Liver (tissue), 9 donors: ENCODE data around the gene COX4I1. TPM values are rescaled to one million over a fixed set of nuclear protein-coding genes. Genes with fewer than 3 reads are reported as not detected.
"Not testable (repeated sequence)": the region's sequence is repeated elsewhere in the genome, so short reads cannot be mapped to it uniquely, and the experiment has no call there.

Source experiments
- DNase-seq: peaks from one replicate; pipeline ENCODE4 v3.0.0-alpha.2; 2017; ENCODE audit warnings: low spot score
- H3K27ac ChIP-seq, 2 donors: one replicate each; pipeline ENCODE4 v1.7.0; 2013; ENCODE audit warnings: inconsistent platforms in 2 of 2, low read length in 2 of 2, control low read depth in 1 of 2, low read depth in 1 of 2, mild to moderate bottlenecking in 1 of 2
- H3K27me3 ChIP-seq, 4 donors: one replicate each; pipeline versions ENCODE4 v1.6.1 to v1.7.0; 2013; ENCODE audit warnings: low read length in 3 of 4, inconsistent platforms in 1 of 4, mild to moderate bottlenecking in 1 of 4, moderate library complexity in 1 of 4; ENCODE audit not compliant: control insufficient read depth in 4 of 4, insufficient read depth in 4 of 4
- H3K36me3 ChIP-seq, 4 donors: one replicate each; pipeline versions ENCODE4 v1.6.1 to v1.7.0; 2013; ENCODE audit warnings: low read length in 3 of 4, mild to moderate bottlenecking in 3 of 4, low read depth in 1 of 4, moderate library complexity in 1 of 4; ENCODE audit not compliant: control insufficient read depth in 4 of 4, insufficient read depth in 3 of 4
- H3K4me1 ChIP-seq, 4 donors: one replicate each; pipeline versions ENCODE4 v1.6.1 to v1.7.0; 2013; ENCODE audit warnings: low read length in 3 of 4, mild to moderate bottlenecking in 3 of 4, moderate library complexity in 1 of 4; ENCODE audit not compliant: control insufficient read depth in 4 of 4, insufficient read depth in 4 of 4
- H3K4me3 ChIP-seq, 3 donors: one replicate each; pipeline versions ENCODE4 v1.6.1 to v1.7.0; 2013; ENCODE audit warnings: low read length in 3 of 3, control low read depth in 1 of 3, low read depth in 1 of 3, mild to moderate bottlenecking in 1 of 3
- H3K9ac ChIP-seq, 2 donors: one replicate each; pipeline ENCODE4 v1.7.0; 2013; ENCODE audit warnings: low read length in 2 of 2, mild to moderate bottlenecking in 2 of 2, moderate library complexity in 2 of 2, control low read depth in 1 of 2, low read depth in 1 of 2
- H3K9me3 ChIP-seq, 4 donors: one replicate each; pipeline versions ENCODE4 v1.6.1 to v1.7.0; 2013; ENCODE audit warnings: low read length in 3 of 4; ENCODE audit not compliant: control insufficient read depth in 4 of 4
- CTCF ChIP-seq: fragments of 150-350 bp; IDR thresholded peaks from 2 replicates; pipeline ENCODE4 v1.5.1; 2017; ENCODE audit warnings: improper control_type of control experiment, low read depth, low read length; ENCODE audit not compliant: missing input control
- FOXA1 ChIP-seq: IDR thresholded peaks from 2 replicates; pipeline ENCODE4 v1.6.1; 2016; ENCODE audit warnings: antibody characterized with exemption
- FOXA2 ChIP-seq: IDR thresholded peaks from 2 replicates; pipeline ENCODE4 v1.6.1; 2016; ENCODE audit warnings: antibody characterized with exemption
- GABPA ChIP-seq, 2 donors: IDR thresholded peaks in 1 of 2; conservative IDR thresholded peaks in 1 of 2; 2 replicates each; pipeline ENCODE4 v1.6.1; 2016; ENCODE audit warnings: antibody characterized with exemption in 2 of 2, mild to moderate bottlenecking in 1 of 2, moderate library complexity in 1 of 2
- HNF4A ChIP-seq, 2 donors: conservative IDR thresholded peaks; 2 replicates each; pipeline ENCODE4 v1.6.1; 2016; ENCODE audit warnings: antibody characterized with exemption in 2 of 2, mild to moderate bottlenecking in 2 of 2
- JUND ChIP-seq, 2 donors: IDR thresholded peaks; 2 replicates each; pipeline ENCODE4 v1.6.1; 2016; ENCODE audit warnings: antibody characterized with exemption in 2 of 2
- NR2F2 ChIP-seq: IDR thresholded peaks from 2 replicates; pipeline ENCODE4 v1.6.1; 2016; ENCODE audit warnings: antibody characterized with exemption
- RAD21 ChIP-seq, 2 donors: IDR thresholded peaks; 2 replicates each; pipeline ENCODE4 v1.6.1; 2016; ENCODE audit warnings: antibody characterized with exemption in 2 of 2, mild to moderate bottlenecking in 2 of 2
- REST ChIP-seq: IDR thresholded peaks from 2 replicates; pipeline ENCODE4 v1.6.1; 2016; ENCODE audit warnings: antibody characterized with exemption, mild to moderate bottlenecking
- RXRA ChIP-seq, 2 donors: IDR thresholded peaks; 2 replicates each; pipeline ENCODE4 v1.6.1; 2017 to 2018; ENCODE audit warnings: antibody characterized with exemption in 2 of 2, mild to moderate bottlenecking in 1 of 2
- SP1 ChIP-seq: IDR thresholded peaks from 2 replicates; pipeline ENCODE4 v1.6.1; 2018; ENCODE audit warnings: antibody characterized with exemption, mild to moderate bottlenecking
- TAF1 ChIP-seq: conservative IDR thresholded peaks from 2 replicates; pipeline ENCODE4 v1.6.1; 2016; ENCODE audit warnings: antibody characterized with exemption, mild to moderate bottlenecking
- WGBS: extraction: QIAGEN DNeasy Blood & Tissue Kit; methylation state at CpG from one replicate; pipeline ENCODE4 v1.1.7; 2013; 5-methylcytosine and 5-hydroxymethylcytosine counted together
- polyA plus RNA-seq, 2 donors: library from polyadenylated mRNA; stranded (reverse) in 1 of 2; unstranded in 1 of 2; fragments of 200-250 nt in 1 of 2; fragments of >200 nt in 1 of 2; fragmentation: Nextera tagmentation in 1 of 2; extraction: Ambion mirVana in 1 of 2; gene quantifications; one replicate each; pipeline versions ENCODE4 v1.2.1 to v1.2.3, GENCODE V29; 2013 to 2015
- total RNA-seq, 2 donors: library from RNA; depleted of rRNA; stranded (reverse); fragments of >200 nt; gene quantifications; one replicate each; pipeline ENCODE4 v1.2.3, GENCODE V29; 2014
- TF ChIP-seq, protein P1 (sequence below): IDR thresholded peaks from 2 replicates; pipeline ENCODE4 v1.6.1; 2016; ENCODE audit warnings: antibody characterized with exemption
- donor health status: healthy.
- donor health status: healthy.
- donor health status: healthy.
- donor health status: healthy.
- donor health status: healthy.

The COX4I1 gene
- total and polyA plus RNA-seq, 4 donors: 186 to 576 (median 331) TPM

DNA sequence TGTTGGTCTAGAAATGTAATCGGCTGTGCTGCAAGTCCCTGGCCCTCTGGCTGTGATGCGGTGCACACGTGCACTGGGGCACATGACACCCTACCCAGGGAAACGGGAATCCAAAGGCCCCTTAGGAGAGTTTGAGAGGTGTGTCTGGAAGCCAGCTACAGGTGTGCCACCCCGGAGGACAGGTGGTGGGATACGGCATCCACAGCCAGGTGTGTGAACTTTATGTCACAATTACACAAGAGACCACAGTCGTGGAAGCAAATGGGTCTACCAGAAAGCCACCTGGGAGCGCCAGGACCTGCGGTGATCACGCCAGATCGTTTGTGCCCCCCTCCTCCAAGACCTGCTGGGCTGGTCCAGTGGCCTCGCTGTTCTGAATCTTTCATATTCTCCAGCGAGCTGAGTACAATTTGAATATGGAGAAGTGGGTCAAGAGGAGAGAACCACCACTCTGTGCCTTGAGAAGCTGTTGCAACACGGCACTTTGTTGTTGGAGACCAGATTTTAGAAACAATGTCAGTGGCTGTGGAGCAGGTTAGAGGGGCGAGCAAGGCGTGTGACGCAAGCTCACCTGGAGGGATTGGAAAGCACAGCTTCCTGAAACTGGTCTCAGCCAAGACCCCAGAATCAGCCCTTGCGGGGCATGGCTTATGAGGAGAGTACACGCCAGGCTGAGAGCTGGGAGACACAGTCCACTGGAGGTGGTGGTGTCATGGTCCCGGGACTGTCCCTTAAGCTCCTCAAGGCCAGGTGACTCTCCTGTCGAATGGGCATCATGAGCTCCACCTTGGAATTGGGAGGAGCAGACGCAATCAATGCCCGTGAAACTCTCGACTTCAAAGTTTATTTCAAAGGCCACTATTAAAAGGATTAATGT, 37.4 kb downstream of the COX4I1 start:
- Histone ChIP-seq H3K27me3 (no peaks in the 10 kb centered on the region), H3K4me1 (no peaks in the 10 kb centered on the region), H3K9ac (no peak overlapping the region), H3K27ac (no peak overlapping the region), H3K9me3 (peaks cover 0 to 2% (median 0%) of the 10 kb centered on the region in 4 donors), H3K4me3 (no peak overlapping the region), H3K36me3 (no peaks in the 10 kb centered on the region)
- WGBS: 78% methylated on average over 24 of the region's 24 CpGs
- DNase-seq: no peak
- TF ChIP-seq, protein P1, sequence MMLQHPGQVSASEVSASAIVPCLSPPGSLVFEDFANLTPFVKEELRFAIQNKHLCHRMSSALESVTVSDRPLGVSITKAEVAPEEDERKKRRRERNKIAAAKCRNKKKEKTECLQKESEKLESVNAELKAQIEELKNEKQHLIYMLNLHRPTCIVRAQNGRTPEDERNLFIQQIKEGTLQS: no peak
- TF ChIP-seq HNF4A (conservative IDR thresholded peaks at IDR 0.05) (no peak), NR2F2 (no peak), FOXA2 (no peak), CTCF (no peak), RAD21 (IDR thresholded peaks at IDR 0.05) (no peak), GABPA (IDR thresholded peaks at IDR 0.05 in 1 of 2, conservative IDR thresholded peaks at IDR 0.05 in 1 of 2) (no peak), RXRA (IDR thresholded peaks at IDR 0.05) (no peak), JUND (IDR thresholded peaks at IDR 0.05) (no peak), REST (no peak)

- WGBS: 91% methylated on average over 4 of the region's 4 CpGs
- H3K9ac ChIP-seq, H3K36me3 ChIP-seq, H3K4me1 ChIP-seq, H3K27ac ChIP-seq, H3K27me3 ChIP-seq, H3K9me3 ChIP-seq, DNase-seq, H3K4me3 ChIP-seq: not testable (repeated sequence)
Observed at GRCh38 chr16:85837654-85838053, 38.2 kb downstream of the COX4I1 start.

DNA sequence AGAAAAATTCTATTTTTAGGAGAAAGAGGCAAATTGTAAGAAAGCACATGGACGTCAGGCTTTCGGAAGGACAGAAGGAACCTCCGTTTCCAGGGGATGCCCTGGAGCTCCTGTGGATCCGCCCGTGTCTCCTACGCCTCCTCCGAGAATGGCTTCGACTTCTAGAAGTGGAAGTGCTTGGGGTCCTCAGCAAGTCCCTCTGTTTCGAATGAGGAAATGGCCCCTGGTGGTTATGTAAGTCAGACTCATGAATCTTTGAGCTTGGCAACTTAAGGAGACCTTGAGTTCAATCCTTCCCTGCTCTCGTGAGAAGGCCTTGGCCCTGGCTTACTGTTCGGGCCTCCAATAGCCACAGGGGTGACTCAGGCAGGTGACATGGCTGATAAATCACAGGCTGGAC, 38.9 kb downstream of the COX4I1 start:
- no peak overlapping the region for H3K4me3 ChIP-seq
- H3K9me3 ChIP-seq: peaks cover 0 to 3% (median under 1%) of the 10 kb centered on the region in 4 donors
- H3K36me3 ChIP-seq: no peaks in the 10 kb centered on the region
- 88% methylated on average over 11 of the region's 11 CpGs for WGBS
- no peaks in the 10 kb centered on the region for H3K27me3 ChIP-seq
- DNase-seq: no peak
- H3K9ac ChIP-seq: no peak overlapping the region
- H3K27ac ChIP-seq: no peak overlapping the region
- no peaks in the 10 kb centered on the region for H3K4me1 ChIP-seq
- no peak for TF ChIP-seq SP1
- no peak for TF ChIP-seq HNF4A (conservative IDR thresholded peaks at IDR 0.05)
- TF ChIP-seq RAD21 (IDR thresholded peaks at IDR 0.05): no peak
- no peak for TF ChIP-seq REST
- TF ChIP-seq CTCF: no peak
- TF ChIP-seq, protein P1: no peak
- TF ChIP-seq FOXA1: no peak
- TF ChIP-seq TAF1: no peak
